ENCODE results near the gene PAK6. TPM values are rescaled to one million over a fixed set of nuclear protein-coding genes. Genes with fewer than 3 reads are reported as not detected.

Gene PAK6
- polyA plus RNA-seq, 1 experiment, result not detected

DNA sequence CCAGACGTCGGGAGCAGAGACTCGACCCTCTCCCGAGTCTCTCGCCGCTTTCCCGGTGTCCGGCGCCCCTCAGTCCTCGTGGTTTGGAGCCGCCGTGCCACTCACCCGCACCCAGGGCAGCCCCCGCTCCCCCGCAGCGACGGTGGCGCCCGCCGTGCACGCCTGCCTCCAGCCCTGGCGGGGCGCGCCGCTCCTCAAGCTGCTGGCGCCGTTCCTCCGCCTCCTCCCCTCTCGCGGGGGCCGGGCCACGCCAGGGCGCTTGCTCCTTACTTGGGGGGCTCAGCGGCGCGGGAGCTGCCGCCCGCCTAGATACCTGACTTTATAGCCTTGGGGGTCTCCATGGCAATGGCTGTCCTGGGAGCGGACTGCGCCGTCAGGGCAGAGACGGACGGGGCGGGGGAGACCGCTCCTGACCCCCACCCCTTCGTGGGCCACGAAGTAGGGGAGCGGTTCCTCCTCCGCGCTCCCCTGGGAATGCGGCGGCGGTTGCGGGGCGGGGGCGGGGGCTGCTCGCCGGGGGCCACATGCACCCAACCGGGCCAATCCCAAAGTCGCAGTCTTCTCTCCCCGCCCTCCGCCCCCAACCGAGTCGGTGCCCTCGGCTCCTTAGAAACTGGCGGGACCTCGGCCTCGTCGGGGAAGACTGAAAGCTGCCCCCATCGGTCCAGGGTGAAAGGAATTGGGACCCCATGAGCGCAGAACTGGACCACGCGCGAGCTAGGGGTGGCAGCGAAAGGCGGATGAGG is 44.2 kb downstream of the PAK6 start, which contains the start of gene ANKRD63:
ANKRD63 (minus strand) TSS at position 196 of the 746 bp plus-strand sequence. CDS start 478 bp downstream, outside the sequence.
- ChIA-PET POLR2A (no interaction called here), CTCF (interaction anchor here (0.7 to 1.1 kb wide), 4 partner anchors 8 to 171 kb away, joined by 3 to 5 read pairs (median 4); no protein-coding TSS in a partner anchor)
- TF ChIP-seq, protein P1, sequence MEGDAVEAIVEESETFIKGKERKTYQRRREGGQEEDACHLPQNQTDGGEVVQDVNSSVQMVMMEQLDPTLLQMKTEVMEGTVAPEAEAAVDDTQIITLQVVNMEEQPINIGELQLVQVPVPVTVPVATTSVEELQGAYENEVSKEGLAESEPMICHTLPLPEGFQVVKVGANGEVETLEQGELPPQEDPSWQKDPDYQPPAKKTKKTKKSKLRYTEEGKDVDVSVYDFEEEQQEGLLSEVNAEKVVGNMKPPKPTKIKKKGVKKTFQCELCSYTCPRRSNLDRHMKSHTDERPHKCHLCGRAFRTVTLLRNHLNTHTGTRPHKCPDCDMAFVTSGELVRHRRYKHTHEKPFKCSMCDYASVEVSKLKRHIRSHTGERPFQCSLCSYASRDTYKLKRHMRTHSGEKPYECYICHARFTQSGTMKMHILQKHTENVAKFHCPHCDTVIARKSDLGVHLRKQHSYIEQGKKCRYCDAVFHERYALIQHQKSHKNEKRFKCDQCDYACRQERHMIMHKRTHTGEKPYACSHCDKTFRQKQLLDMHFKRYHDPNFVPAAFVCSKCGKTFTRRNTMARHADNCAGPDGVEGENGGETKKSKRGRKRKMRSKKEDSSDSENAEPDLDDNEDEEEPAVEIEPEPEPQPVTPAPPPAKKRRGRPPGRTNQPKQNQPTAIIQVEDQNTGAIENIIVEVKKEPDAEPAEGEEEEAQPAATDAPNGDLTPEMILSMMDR (IDR thresholded peaks at IDR 0.05; ENCODE audit: low read depth, low read length), result no peak
- peak within 1 kb of the TSS; percentile 44 for H3K4me3 ChIP-seq (ENCODE audit: low read depth, low read length)
- no peak for DNase-seq (ENCODE audit: low read depth, low spot score)
- H3K27ac ChIP-seq (ENCODE audit: low read depth, low read length), result no peak within 1 kb of the TSS
- peaks cover 71% of the 10 kb centered on the region for H3K27me3 ChIP-seq (ENCODE audit: control insufficient read depth, insufficient read depth, low read length)
- H3K9me3 ChIP-seq (ENCODE audit: control insufficient read depth, insufficient read depth, low read length), result peaks cover 7% of the 10 kb centered on the region; the same call in 1 of the 2 replicates

DNA sequence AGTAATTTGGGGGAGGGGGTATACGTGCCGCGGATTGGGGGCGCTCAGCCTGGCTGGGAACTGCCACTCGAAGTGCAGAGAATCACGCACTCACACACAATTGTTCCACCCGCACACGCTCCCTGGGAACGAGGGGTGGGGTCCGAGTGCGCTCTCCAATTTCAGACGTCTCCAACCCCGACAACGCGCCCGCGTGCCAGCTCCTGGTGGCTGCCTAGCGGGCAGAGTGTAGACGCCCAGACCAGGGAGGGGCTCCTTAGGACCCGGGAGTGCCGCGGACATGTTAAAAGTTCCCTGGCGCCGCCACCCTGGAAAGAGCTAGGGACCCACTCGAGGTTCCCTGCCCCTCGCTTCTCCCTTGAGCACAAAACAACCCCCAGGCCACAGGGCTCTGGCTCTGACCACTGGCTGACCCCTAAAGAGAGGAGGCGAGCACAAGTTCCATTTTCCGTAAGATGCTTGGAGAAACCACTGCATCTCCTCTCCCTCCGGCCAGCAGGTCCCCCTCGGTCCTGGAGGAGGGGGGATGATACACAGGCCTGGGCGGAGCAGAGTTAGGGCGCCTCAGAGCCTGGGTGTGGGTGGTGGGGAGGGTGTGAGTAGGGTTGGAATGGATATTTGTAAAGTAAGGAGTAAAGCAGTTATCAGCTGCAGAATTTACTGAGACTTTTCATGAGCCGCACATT is 44.9 kb downstream of the PAK6 start:
- H3K27me3 ChIP-seq (ENCODE audit: control insufficient read depth, insufficient read depth, low read length), result peaks cover 64% of the 10 kb centered on the region

DNA sequence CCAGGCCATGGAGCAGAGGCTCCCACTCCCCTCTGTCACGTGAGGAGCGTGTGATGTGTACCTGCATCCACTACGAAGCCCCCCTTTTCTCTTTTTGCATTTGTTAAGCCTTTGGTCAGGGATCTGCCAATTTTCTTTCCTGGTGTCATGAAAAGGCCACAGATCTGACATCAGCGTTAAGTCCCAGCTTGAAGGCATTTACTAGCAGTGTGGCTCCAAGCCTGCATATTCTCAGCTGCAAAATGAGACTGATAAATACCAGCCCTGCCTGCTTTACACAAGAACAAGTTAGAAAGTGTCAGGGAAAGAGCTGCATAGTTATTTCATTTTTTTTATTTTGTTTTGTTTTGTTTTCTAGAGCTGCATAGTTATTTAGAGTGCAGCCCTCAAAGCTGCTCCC is 46.3 kb downstream of the PAK6 start:
- TF ChIP-seq, protein P1 (IDR thresholded peaks at IDR 0.05; ENCODE audit: low read depth, low read length), result no peak
- Histone ChIP-seq H3K9me3 (ENCODE audit: control insufficient read depth, insufficient read depth, low read length) (peaks cover 7% of the 10 kb centered on the region; the same call in 1 of the 2 replicates), H3K4me3 (ENCODE audit: low read depth, low read length) (no peak overlapping the region), H3K27me3 (ENCODE audit: control insufficient read depth, insufficient read depth, low read length) (peaks cover 59% of the 10 kb centered on the region), H3K27ac (ENCODE audit: low read depth, low read length) (no peak overlapping the region)
- POLR2A ChIA-PET, result interaction anchor here (0.7 kb wide), 1 partner anchor 38 kb away, joined by 3 read pairs; no protein-coding TSS in a partner anchor
- no peak for DNase-seq (ENCODE audit: low read depth, low spot score)
- CTCF ChIA-PET, result interaction anchor here (0.6 to 6.9 kb wide), 4 partner anchors 11 to 68 kb away, joined by 3 to 56 read pairs (median 4); no protein-coding TSS in a partner anchor

More for the DNA sequence above, 44.9 kb downstream of the PAK6 start:
- Histone ChIP-seq H3K9me3 (ENCODE audit: control insufficient read depth, insufficient read depth, low read length) (peaks cover 7% of the 10 kb centered on the region; the same call in 1 of the 2 replicates), H3K4me3 (ENCODE audit: low read depth, low read length) (no peak overlapping the region), H3K27ac (ENCODE audit: low read depth, low read length) (no peak overlapping the region)
- TF ChIP-seq, protein P1 (IDR thresholded peaks at IDR 0.05; ENCODE audit: low read depth, low read length), result no peak
- ChIA-PET CTCF (interaction anchor here (0.7 to 1.1 kb wide), 4 partner anchors 9 to 172 kb away, joined by 3 to 5 read pairs (median 4); no protein-coding TSS in a partner anchor), POLR2A (no interaction called here)
- no peak for DNase-seq (ENCODE audit: low read depth, low spot score)

DNA sequence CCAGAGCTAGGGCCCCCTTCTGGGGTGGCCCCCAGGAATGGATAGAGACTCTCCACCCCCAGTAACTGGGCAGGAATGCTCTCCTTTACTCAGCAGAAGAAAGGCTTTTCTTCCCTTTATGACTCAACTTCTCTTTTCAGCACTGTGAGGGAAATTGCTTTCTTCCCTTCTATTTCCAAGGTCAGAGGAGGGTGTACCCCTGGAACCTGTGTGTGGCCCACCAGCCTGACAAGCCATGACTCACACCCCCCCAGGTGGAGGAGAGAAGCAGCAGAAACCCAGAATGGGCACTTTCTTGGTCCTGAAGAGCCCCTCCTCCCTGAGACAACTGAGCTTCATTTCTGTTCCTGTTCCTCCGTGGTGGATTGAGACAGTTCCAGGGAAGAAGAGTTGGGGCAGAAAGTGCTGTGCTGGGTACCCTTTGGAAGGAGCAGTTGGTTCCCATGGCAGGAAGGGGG is 46.7 kb downstream of the PAK6 start:
- no peak overlapping the region for H3K27ac ChIP-seq (ENCODE audit: low read depth, low read length)
- DNase-seq (ENCODE audit: low read depth, low spot score), result no peak
- POLR2A ChIA-PET, result interaction anchor here (0.7 kb wide), 1 partner anchor 37 kb away, joined by 3 read pairs; no protein-coding TSS in a partner anchor

More for the DNA sequence above, 46.7 kb downstream of the PAK6 start:
- CTCF ChIA-PET, result interaction anchor here (0.6 to 6.9 kb wide), 5 partner anchors 11 to 68 kb away, joined by 3 to 56 read pairs (median 3); no protein-coding TSS in a partner anchor
- no peak overlapping the region for H3K4me3 ChIP-seq (ENCODE audit: low read depth, low read length)
- H3K9me3 ChIP-seq (ENCODE audit: control insufficient read depth, insufficient read depth, low read length), result peaks cover 7% of the 10 kb centered on the region; the same call in 1 of the 2 replicates
- TF ChIP-seq, protein P1 (IDR thresholded peaks at IDR 0.05; ENCODE audit: low read depth, low read length), result no peak
- H3K27me3 ChIP-seq (ENCODE audit: control insufficient read depth, insufficient read depth, low read length), result peaks cover 59% of the 10 kb centered on the region
